HG03575 (cell line): ENCODE measurements around the gene ICAM4.

Source experiments
- ATAC-seq: cut with Tn5 transposase; IDR thresholded peaks from one replicate; pipeline ENCODE4 v1.9.1; 2021; ENCODE audit not compliant: unreplicated experiment, insufficient number of reproducible peaks, low FRiP score; ENCODE audit errors: extremely low read depth

Gene ICAM4

DNA sequence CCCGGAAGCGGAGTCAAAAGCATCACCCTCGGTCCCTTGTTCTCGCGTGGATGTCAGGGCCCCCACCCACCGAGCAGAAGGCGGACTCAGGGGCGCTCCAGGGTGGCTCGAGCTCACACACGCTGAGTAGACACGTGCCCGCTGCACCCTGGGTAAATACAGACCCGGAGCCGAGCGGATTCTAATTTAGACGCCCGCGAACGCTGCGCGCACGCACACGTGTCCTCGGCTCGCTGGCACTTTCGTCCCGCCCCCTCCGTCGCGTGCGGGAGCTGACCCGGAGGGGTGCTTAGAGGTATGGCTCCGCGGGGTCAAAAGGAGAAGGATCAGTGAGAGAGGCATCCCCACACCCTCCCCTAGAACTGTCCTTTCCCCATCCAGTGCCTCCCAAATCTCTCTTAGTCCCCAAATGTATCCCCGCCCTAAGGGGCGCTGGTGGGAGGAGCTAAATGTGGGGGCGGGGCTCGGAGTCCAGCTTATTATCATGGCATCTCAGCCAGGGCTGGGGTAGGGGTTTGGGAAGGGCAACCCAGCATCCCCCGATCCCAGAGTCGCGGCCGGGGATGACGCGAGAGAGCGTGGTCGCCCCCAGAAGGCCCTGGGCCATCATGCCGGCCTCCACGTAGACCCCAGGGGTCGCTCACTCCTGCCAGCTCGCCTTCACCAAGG, 2.5 kb downstream of the ICAM4 start:
- no peak for ATAC-seq

DNA sequence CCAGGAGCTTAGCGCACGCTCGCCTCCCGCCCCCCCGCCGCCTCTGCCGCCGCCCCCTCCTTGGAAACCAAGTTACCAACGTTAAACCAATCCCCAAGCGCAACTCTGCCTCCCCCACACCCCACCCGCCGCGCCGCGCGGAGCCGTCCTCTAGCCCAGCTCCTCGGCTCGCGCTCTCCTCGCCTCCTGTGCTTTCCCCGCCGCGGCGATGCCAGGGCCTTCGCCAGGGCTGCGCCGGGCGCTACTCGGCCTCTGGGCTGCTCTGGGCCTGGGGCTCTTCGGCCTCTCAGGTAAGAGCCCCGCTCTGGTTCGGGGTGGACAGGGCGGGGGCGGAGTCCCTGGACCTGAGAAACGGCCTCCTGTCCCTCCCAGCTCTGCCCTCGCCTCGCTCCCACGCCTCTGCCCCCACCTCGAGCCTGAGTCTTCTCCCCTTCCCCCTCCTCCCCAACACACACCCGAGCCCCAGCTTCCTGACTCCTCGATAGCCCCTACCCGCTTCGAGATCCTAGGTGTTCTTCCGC, 3.1 kb downstream of the ICAM4 start, which contains the start of gene ICAM5:
ICAM5 (plus strand) TSS at position 117 of the 521 bp plus-strand sequence; CDS start at position 209, 92 bp downstream.
- ATAC-seq = no peak

DNA sequence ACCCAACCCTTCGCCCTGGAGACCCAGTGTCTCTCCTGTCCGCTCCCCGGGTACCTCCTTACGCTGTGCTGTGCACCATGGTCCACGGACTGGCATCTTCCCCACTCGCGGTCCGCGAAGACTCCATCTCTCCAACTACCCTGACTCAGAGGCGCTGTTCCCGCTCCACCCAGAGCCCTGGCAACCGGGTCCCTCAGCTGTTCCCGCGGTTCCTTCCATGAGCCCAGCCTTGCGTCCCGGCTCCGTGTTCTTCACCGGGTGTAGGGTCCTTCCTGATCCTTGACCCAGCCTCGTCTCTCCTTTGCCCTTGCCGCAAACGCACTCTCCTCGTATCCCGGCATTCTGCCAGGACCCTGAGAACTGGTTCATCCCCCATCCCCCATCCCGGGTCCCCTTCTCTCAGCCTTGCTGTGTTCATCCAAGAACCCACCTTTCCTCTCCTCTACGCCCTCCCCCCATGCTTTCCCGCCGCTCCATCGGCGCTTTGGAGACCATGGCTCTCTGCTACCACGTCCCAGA, 3.7 kb downstream of the ICAM4 start:
- no peak for ATAC-seq

- no peak for ATAC-seq
Measured at GRCh38 chr19:10290876-10291553, 4.3 kb downstream of the ICAM4 start.

- ATAC-seq = no peak
Measured at GRCh38 chr19:10291554-10292205, 4.9 kb downstream of the ICAM4 start.

DNA sequence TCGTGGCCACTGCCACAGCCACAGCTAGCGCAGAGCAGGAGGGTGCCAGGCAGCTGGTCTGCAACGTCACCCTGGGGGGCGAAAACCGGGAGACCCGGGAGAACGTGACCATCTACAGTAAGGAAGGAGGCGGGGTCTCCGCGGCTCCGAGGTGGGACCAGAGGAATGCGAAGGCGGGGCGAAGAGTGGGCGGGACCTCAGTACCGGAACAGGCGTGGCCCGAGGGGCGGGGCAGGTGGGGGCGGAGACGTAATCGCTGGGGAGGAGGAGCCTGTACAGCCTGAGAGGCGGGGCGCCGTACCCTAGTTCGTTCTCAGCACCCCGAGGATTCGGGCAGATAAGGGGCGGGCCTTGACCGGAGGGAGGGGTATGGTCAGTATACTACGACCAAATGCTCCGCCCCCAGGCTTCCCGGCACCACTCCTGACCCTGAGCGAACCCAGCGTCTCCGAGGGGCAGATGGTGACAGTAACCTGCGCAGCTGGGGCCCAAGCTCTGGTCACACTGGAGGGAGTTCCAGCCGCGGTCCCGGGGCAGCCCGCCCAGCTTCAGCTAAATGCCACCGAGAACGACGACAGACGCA, 5.5 kb downstream of the ICAM4 start:
- no peak for ATAC-seq

DNA sequence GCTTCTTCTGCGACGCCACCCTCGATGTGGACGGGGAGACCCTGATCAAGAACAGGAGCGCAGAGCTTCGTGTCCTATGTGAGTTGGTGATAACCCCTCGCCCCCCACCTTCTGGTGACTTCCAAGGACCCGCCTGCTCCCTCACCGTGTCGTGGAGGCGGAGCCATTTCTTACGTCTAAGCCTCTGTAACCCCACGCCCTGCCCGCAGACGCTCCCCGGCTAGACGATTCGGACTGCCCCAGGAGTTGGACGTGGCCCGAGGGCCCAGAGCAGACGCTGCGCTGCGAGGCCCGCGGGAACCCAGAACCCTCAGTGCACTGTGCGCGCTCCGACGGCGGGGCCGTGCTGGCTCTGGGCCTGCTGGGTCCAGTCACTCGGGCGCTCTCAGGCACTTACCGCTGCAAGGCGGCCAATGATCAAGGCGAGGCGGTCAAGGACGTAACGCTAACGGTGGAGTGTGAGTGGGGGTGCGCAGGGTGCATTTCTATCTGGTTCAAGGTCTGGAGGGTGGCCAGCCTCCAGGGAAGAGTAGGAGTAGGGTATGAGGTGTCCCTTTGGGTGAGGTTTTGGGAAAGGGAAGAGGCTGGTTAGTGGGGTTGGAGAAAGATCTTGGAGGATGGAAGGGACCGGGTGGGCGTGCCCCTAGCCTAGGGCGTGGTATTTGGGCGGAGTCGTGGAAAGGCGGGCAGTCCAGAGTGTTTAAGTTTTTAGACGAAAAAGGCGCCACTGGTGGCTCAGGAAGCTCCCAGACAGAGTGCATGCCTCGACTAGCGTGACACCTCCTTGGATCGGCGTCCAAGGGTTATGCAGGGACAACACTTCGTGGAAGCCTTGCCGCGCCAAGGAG, 6.3 kb downstream of the ICAM4 start:
- no peak for ATAC-seq

- no peak for ATAC-seq
Measured at GRCh38 chr19:10293637-10294367, 7.0 kb downstream of the ICAM4 start.

- ATAC-seq = no peak
Measured at GRCh38 chr19:10294368-10294697, 7.6 kb downstream of the ICAM4 start.

GRCh38 chr19:10295305-10295846, 8.6 kb downstream of the ICAM4 start:
- ATAC-seq = no peak

GRCh38 chr19:10295847-10296591, 9.3 kb downstream of the ICAM4 start:
- no peak for ATAC-seq

- ATAC-seq = no peak
Measured at GRCh38 chr19:10299545-10300458, 13.0 kb downstream of the ICAM4 start.

- ATAC-seq = no peak
Measured at GRCh38 chr19:10305139-10305806, 18.5 kb downstream of the ICAM4 start.

- ATAC-seq = no peak
Measured at GRCh38 chr19:10306327-10306726, 19.6 kb downstream of the ICAM4 start.

GRCh38 chr19:10309423-10309822, 22.7 kb downstream of the ICAM4 start, which contains the start of gene ZGLP1:
TSS of gene ZGLP1 (minus strand) at chr19:10309815.
- no peak for ATAC-seq
